T47D (cell line): ENCODE results near the gene CELF3.
A peak's percentile ranks its signal among the peaks of the same experiment; 100 is the strongest.

Source experiments
- DNase-seq, 2 experiments: peaks; one replicate each; pipeline versions ENCODE4 v3.0.0 to v3.0.0-alpha.2; 2011 to 2012; ENCODE audit warnings: low read depth in 1 of 2, low spot score in 1 of 2
- JUND ChIP-seq: IDR thresholded peaks from 2 replicates; pipeline ENCODE4 v1.6.1; 2012; ENCODE audit warnings: low read depth
- in situ Hi-C: cut with HindIII; loops from 2 replicates; pipeline ENCODE4 v1.10.0; 2016; ENCODE audit warnings: low sequenced_read_pairs, low pct_unique_long_range_greater_than_20kb

CELF3 gene

DNA sequence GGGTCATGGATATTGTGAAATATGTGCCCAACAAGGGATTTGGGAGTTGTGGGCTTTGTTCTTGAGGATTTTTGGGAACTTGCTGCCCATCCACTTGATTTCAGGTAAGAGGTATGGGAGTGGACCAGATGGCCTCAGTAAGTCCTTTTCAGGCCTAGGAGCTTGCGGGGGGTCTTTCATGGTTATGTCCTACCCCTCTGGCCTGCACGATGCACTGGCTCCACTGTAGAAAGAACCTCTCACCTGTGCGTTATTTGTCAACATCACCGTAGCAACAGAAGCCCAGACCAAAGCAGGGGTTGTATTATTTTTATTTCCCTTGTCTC lies 13.3 kb upstream of the CELF3 start:
- in situ Hi-C loops, result no loop called here
- no peak for DNase-seq
- TF ChIP-seq JUND, result no peak

DNA sequence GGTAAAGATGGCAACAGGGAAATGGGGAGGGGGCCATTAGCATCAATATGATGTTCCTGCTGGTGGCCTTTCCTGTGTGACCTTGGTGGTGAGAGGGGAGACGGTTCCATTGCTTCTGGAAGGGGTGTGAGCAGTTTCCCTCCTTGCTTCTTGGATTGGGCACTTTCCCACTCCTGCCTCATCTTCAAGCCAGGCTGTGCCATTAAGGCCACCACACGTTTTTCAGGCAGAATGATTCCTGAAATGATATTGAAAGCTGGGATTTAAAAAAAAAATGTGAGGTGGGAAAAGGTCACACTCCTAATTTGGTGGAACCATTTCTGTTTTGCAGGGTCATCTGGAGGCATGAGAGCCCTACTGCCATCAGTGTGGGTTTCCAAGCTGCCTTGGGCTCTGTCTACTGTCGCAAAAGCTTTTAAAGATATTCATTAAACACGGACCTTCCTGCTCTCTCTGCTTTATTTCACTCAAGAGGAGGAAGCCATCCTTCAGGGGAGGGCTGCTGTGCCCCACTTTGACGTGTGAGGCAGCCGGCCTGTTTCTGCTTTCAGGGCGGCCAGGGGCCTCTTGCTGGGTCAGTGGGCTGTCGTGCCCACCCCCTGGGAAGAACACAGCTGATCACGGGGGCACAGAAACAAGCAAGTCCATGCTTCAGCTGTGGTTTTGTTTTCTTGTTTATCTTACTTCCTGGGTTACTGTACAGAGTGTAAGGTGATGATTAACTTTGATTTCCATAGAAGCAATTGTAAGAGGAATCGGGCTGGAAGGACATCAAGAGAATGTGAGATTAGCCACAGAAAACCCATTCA lies 12.8 kb upstream of the CELF3 start:
- no peak for TF ChIP-seq JUND
- in situ Hi-C loops, result no loop called here

DNA sequence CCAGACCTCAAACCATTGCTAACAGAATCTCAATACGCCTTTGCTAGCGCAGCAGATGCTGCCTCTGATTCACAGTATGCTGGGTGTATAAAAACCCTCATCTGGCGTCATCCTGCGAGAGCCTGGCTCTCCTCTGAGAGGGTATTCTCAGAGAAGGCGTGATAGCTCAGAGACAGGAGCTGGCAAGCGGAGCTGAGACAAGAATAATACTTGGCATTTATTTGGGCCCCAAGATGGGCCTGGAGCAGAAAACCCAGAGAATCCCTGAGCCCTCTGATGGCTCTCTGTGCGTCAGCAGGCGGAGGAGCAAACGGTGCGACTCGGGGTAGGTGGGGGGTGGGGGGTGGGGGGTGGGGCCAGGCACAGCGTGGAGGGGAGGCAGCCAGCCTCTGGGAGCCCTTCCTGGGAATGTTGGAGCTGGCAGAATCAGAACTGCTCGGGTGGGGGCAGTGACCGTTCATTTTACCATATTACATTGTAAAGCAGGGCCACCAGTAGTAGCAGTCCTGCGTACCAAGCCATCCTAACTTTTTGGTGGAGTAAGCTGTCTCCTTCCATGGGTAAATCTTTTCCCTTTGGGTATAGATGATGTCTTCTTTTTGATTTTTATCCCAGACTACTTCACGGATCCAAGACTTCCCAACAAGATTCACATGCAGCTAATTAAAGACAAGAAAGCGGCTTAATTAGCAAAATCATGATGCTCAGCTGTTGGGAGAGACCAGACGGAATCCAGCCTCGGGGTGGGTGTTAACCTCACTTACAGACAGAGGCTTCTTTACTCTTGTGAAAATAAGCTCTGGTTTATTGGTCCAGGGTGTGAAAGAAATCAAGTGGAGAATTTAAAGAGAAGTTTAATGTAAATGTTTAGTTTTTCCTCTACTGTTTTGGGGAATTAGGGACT lies 11.8 kb upstream of the CELF3 start:
- in situ Hi-C loops, result no loop called here
- TF ChIP-seq JUND, result no peak
- peak in 1 of 2 experiments; percentile 0 for DNase-seq

More for the DNA sequence above, 12.8 kb upstream of the CELF3 start:
- DNase-seq, result no peak

DNA sequence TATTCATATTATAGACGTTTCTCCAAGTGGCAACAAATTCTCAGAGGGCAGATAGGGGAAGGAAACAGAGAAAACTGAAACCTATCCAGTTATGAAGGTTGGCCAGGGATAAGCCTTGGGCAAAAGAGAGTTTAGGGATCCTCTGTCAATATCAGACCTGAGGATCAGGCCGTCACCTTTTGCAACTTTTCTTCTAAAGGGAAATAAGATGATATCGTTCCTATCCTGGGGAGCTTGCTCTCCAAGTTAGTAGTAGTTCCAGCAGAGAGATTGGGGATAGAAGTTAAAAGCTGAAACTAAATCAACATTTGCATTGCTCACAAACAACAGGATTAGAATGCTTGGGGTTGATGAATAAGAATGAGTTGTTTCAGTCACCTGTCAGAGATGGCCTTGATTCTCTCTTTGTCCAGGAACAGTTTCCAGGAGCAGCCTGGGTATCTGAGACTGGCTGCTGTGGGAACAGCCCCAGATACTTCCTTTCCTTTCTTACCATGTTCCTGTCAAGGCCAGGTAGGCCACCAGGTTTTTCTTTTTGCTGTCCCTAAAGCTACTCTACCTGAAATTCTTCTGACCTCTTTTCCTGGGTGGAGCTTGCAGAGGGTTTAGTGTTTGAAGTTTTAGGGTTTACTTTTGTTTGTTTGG lies 7.2 kb upstream of the CELF3 start:
- peak in 1 of 2 experiments; percentile 74 for DNase-seq
- no peak for TF ChIP-seq JUND
- in situ Hi-C loops, result no loop called here

DNA sequence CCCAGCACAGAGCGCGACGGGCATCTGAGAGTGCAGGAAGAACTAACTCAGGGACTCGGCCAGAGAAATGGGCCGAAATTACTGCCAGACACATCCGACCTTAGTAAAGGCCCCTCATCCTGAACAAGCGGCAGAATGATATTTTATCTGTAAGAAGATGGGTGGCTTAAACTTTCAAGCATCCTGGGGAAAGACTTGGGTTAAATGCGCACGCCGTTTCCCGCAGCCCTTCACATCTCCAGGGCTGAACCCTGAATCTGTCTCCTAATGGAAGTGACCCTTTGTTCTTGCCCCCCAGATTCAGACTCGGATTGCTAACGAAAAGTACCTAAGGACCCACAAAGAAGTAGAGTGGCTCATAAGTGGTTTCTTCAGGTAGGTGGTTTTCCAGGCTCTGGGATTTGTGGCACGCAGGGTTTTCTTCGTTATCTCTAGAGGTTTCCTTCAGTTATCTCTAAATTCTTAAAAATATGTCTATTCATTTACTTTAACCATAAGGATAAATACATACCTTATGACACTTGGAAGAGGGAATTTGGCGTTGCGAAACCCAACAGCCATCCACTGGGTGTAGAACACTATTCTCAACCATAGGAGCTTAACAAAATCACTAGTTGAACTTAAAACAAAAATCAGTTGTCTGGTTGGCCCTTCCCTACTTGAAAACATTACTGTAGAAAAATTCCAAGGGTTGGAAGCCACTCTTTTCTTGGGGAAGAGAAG lies 5.3 kb upstream of the CELF3 start:
- in situ Hi-C loops, result no loop called here
- DNase-seq, result no peak
- TF ChIP-seq JUND, result no peak

DNA sequence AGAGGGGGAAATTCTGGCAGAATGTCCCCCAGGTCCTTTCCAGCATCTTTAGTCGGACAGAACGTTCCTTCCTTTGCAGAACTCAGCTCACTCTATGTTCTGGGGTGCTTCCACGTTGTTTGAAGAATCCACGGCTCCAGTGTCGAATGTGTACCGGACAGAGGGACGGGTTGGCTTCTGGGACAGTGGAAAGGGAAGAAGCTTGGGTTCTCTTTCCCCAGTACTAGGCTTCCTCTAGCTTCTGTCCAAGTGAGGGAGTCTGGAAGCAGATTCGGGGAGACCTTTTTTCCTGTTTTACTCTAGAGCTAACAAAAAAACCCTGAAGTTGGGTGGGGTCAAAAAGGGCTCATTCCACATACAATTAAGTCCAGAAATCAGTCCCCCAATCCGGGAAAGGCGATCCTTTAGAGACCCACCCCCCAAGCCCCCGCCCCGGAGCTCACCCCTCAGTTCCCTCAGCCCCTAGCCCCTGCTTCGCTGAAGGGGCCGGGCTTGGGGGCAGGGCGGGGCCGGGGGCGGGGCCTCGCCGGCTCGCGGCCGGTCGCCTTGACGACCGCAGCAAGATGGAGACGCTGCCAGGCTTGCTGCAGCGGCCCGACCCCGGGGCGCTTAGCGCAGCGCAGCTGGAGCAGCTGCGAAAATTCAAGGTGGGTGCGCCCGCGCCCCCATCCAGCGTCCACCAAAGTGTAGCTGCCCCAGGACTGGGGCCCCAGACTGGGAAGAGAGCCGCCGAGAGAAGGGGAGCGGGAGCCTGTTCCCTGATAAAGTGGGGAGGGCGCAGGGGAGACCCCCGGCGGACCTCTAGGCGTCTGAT lies 4.6 kb upstream of the CELF3 start, which contains the start of gene RIIAD1:
Gene RIIAD1, plus strand, starts transcription at position 549 of the 814 bp plus-strand sequence. Its CDS starts 15 bp downstream, at position 564.
- no peak for DNase-seq
- in situ Hi-C loops, result no loop called here

DNA sequence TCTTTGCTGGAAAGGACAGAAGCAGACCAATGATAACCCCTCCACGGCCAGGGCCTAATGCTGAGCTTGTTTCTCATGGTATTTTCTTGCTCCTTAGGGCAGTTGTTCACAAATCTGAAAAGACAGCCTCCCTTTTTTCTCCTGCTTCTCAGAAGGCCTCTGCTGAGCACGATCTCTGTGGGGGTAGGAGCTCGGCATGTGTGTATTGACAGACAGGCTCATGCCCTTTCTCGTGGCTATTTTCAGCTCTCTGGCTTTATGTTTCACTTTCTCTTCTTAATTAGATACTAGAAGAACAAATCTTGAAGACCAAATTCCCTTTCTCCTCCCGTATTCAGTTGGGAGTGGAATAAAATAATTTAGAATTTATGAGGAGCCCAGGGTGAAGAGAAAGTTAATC lies 4.0 kb upstream of the CELF3 start:
- in situ Hi-C loops, result no loop called here
- TF ChIP-seq JUND, result no peak
- DNase-seq, result peak; percentile 34 to 80

More for the DNA sequence above, 4.6 kb upstream of the CELF3 start, which contains the start of gene RIIAD1:
- no peak for TF ChIP-seq JUND

DNA sequence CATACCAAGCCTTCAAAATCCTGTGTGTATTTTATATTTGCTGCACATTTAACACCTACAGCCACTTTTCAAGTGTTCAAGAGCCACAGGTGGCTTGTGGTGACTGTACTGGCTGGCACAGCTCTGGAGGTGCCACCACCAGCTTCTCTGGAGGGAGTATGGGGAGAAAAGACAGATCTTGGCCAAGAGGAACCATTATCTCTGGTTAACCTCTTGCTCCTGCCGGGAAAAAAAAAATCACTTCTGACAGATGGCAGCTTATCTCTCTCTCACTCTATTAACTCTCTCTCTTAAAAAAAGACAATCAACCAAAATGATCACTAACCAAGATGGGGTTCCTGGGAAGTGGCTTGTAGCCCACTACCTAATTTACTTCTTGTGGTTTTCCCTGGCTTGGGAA lies 3.5 kb upstream of the CELF3 start:
- in situ Hi-C loops, result no loop called here
- no peak for DNase-seq
- no peak for TF ChIP-seq JUND

DNA sequence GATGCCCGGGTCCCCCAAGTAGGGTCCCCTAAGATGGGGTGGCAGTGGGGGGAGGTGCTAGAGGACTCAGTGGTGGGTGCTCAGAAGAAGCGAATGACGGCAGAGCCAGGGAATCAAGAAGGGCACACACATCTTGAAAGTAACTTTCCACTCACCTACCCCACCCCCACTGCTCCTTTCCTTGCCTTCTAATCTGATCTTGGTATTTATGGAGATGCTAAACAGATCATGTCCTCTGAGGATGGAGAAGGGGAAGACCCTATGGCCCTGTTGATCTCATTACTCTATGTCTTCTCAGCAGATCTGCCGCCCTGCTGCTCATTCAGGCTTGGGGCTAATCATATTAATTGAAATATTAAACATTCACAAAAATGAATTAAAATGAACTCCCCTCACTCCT lies 2.1 kb upstream of the CELF3 start:
- no peak for DNase-seq
- in situ Hi-C loops, result no loop called here
- TF ChIP-seq JUND, result no peak

DNA sequence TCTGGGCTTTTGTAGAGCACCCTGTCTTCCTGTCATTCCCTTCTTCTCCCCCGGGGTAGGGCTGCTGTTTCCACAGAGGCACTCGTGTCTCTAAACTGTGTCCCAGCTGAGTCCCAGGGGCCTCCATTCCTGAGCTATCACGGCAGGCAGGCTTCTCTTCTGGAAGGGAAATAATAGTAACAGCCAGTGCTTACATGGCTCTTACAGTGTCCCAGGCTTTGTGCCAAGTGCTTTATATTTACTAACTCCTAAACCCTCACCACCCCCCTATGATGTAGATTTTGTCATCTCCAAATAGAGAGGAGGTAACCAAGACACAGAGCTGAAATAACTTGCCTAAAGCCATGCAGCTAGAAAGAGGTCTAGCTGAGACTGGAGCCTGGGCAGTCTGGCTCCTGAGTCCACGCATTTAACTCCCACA lies 1.4 kb upstream of the CELF3 start:
- TF ChIP-seq JUND, result no peak
- in situ Hi-C loops, result no loop called here
- peak; percentile 80 to 82 for DNase-seq

DNA sequence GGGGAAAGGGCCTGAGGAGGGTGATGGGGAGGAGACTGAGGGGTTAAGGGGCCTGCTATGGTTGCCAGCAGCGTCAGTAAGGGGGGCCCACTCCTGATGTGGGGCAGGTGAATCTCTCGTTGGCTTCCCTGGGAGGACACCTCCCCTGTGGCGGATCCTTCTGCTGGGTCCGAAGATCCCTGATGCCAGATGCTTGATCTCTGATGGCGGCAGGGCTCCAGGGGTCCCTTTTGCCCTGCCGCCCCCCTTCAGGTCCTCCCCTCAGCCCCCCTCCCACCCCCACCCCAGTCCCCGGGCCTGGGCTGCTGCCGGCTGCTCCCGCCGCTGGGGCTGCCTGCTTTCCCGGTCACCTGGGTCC lies 219 bp downstream of the CELF3 start:
- no peak for TF ChIP-seq JUND
- no peak for DNase-seq
- in situ Hi-C loops, result no loop called here
